Measurements from ENCODE around the gene PDHB.

- TF ChIP-seq CTCF (IDR thresholded peaks at IDR 0.05) (no peak), ZFX (IDR thresholded peaks at IDR 0.05; ENCODE audit: borderline replicate concordance) (no peak)
Observed at GRCh38 chr3:58434168-58434504, 504 bp upstream of the PDHB start.
